Natural killer cell (primary cell): ENCODE results near the gene TRMT10B. TPM values are rescaled to one million over a fixed set of nuclear protein-coding genes. Genes with fewer than 3 reads are reported as not detected.

Experiments
- ATAC-seq, 3 donors: fragments of 150-1000 bp in 2 of 3; fragments of 200-7000 bp in 1 of 3; cut with Tn5 transposase; 1 replicate in 1 of 3; 2 replicates in 2 of 3; pipeline ENCODE4 v1.10.0; 2021; ENCODE audit warnings: mild to moderate bottlenecking in 2 of 3, moderate library complexity in 2 of 3
- DNase-seq, 2 donors: peaks; one replicate each; pipeline versions ENCODE4 v3.0.0 to v3.0.0-alpha.2; 2013 to 2021; ENCODE audit warnings: mixed read lengths in 1 of 2
- H3K27ac ChIP-seq: one replicate; pipeline ENCODE4 v1.5.1; 2013; ENCODE audit warnings: mild to moderate bottlenecking, low read length
- H3K27me3 ChIP-seq: one replicate; pipeline ENCODE4 v1.6.1; 2013; ENCODE audit warnings: low read length; ENCODE audit not compliant: control insufficient read depth, insufficient read depth
- H3K36me3 ChIP-seq: one replicate; pipeline ENCODE4 v1.6.1; 2013; ENCODE audit warnings: low read length; ENCODE audit not compliant: control insufficient read depth, insufficient read depth
- H3K4me1 ChIP-seq: one replicate; pipeline ENCODE4 v1.6.1; 2013; ENCODE audit warnings: low read length; ENCODE audit not compliant: control insufficient read depth, insufficient read depth
- H3K4me3 ChIP-seq: one replicate; pipeline ENCODE4 v1.5.1; 2013; ENCODE audit warnings: low read length
- H3K9me3 ChIP-seq: one replicate; pipeline ENCODE4 v1.6.1; 2013; ENCODE audit warnings: low read length; ENCODE audit not compliant: control insufficient read depth, insufficient read depth
- H3K27ac Mint-ChIP-seq, 2 donors: one replicate each; pipeline ENCODE4 v1.8.0; 2022; ENCODE audit warnings: mild to moderate bottlenecking in 2 of 2, mixed read lengths in 2 of 2, moderate library complexity in 1 of 2
- H3K27me3 Mint-ChIP-seq, 2 donors: one replicate each; pipeline ENCODE4 v1.8.0; 2022; ENCODE audit warnings: low read depth in 2 of 2, mixed read lengths in 2 of 2
- H3K36me3 Mint-ChIP-seq: one replicate; pipeline ENCODE4 v1.8.0; 2022; ENCODE audit warnings: mixed read lengths
- H3K4me1 Mint-ChIP-seq, 2 donors: one replicate each; pipeline ENCODE4 v1.8.0; 2022; ENCODE audit warnings: mixed read lengths in 2 of 2
- H3K4me3 Mint-ChIP-seq: one replicate; pipeline ENCODE4 v1.8.0; 2022; ENCODE audit warnings: mild to moderate bottlenecking, moderate library complexity, mixed read lengths
- H3K9me3 Mint-ChIP-seq, 2 donors: one replicate each; pipeline ENCODE4 v1.8.0; 2022; ENCODE audit warnings: mixed read lengths in 2 of 2
- CTCF ChIP-seq: fragments of 200-600 bp; IDR thresholded peaks from one replicate; pipeline ENCODE4 v1.8.0; 2022; ENCODE audit warnings: antibody characterized with exemption
- WGBS: methylation state at CpG from one replicate; pipeline ENCODE4 v1.1.7; 2013; ENCODE audit warnings: missing lambda C conversion rate; ENCODE audit not compliant: insufficient coverage; 5-methylcytosine and 5-hydroxymethylcytosine counted together
- intact Hi-C: fragments of 100-400 bp; cut with micrococcal nuclease; formaldehyde crosslinking; loops from one replicate; pipeline ENCODE4 v1.14.2; 2022
- total RNA-seq, 4 donors: library from RNA; stranded (reverse); fragments of 120-200 nt in 1 of 4; gene quantifications; one replicate each; pipeline versions ENCODE4 v1.2.3 to v1.2.4, GENCODE V29; 2013 to 2022

TRMT10B gene
- total RNA-seq, 3 donors from 2014 or later (not counting 1 experiment from before 2014, with no cell fraction given), result 13.2 to 15.4 (median 13.3) TPM

- peaks cover 21% of the 10 kb centered on the region for H3K36me3 Mint-ChIP-seq
These were observed 24.9 kb downstream of the TRMT10B start for GRCh38 chr9:37778534-37778933.

GRCh38 chr9:37784291-37784615 is 30.6 kb downstream of the TRMT10B start:
- H3K27me3 ChIP-seq, result no peaks in the 10 kb centered on the region
- peaks cover 37% of the 10 kb centered on the region for H3K36me3 ChIP-seq
- peaks cover 21% of the 10 kb centered on the region for H3K36me3 Mint-ChIP-seq
- H3K9me3 ChIP-seq, result no peaks in the 10 kb centered on the region
- peaks cover 35 to 43% of the 10 kb centered on the region in 2 donors for H3K4me1 Mint-ChIP-seq
- WGBS, result under 1% methylated on average over 6 of the region's 6 CpGs
- ATAC-seq (peak in 1 of 3 donors; percentile 15), DNase-seq (no peak)
- H3K27me3 Mint-ChIP-seq, result peaks cover 0 to 2% of the 10 kb centered on the region in 2 donors
- no peaks in the 10 kb centered on the region for H3K9me3 Mint-ChIP-seq
- peak overlapping the region; percentile 94 for H3K4me3 ChIP-seq
- H3K4me1 ChIP-seq, result peaks cover 11% of the 10 kb centered on the region
- peak overlapping the region; percentile 96 to 99 for H3K27ac Mint-ChIP-seq
- intact Hi-C loops, result no loop called here
- peak overlapping the region; percentile 79 for H3K27ac ChIP-seq
- no peak for TF ChIP-seq CTCF
- H3K4me3 Mint-ChIP-seq, result peak overlapping the region; percentile 98

More at GRCh38 chr9:37778534-37778933, 24.9 kb downstream of the TRMT10B start:
- Mint-ChIP-seq H3K27ac (no peak overlapping the region), H3K4me3 (no peak overlapping the region), H3K9me3 (no peaks in the 10 kb centered on the region), H3K27me3 (no peaks in the 10 kb centered on the region), H3K4me1 (peaks cover 27 to 28% of the 10 kb centered on the region in 2 donors)
- ATAC-seq (no peak), DNase-seq (no peak)
- TF ChIP-seq CTCF, result no peak
- Histone ChIP-seq H3K27ac (no peak overlapping the region), H3K27me3 (no peaks in the 10 kb centered on the region), H3K36me3 (peaks cover 64% of the 10 kb centered on the region), H3K9me3 (no peaks in the 10 kb centered on the region), H3K4me1 (no peaks in the 10 kb centered on the region), H3K4me3 (no peak overlapping the region)
- WGBS, result 80% methylated on average over 1 of the region's 2 CpGs
- intact Hi-C loops, result no loop called here

GRCh38 chr9:37784616-37785483 is 31.2 kb downstream of the TRMT10B start, which contains the start of gene EXOSC3:
TSS of gene EXOSC3 (minus strand) at chr9:37785064. CDS start at chr9:37785044, 20 bp downstream.
- ATAC-seq (peak; percentile 89 to 92 (median 92)), DNase-seq (peak; percentile 81 to 92)
- Mint-ChIP-seq H3K4me3 (peak within 1 kb of the TSS; percentile 98), H3K27ac (peak within 1 kb of the TSS; percentile 96 to 99), H3K9me3 (no peaks in the 10 kb centered on the region), H3K27me3 (peaks cover 0 to 2% of the 10 kb centered on the region in 2 donors), H3K4me1 (peaks cover 35 to 40% of the 10 kb centered on the region in 2 donors), H3K36me3 (peaks cover 21% of the 10 kb centered on the region)
- intact Hi-C loops, result loop anchor here (1.0 kb wide), 1 partner anchor 15 kb away; the partner anchor contains the start of gene DCAF10
- WGBS, result under 1% methylated on average over 73 of the region's 73 CpGs
- Histone ChIP-seq H3K36me3 (peaks cover 31% of the 10 kb centered on the region), H3K27me3 (no peaks in the 10 kb centered on the region), H3K4me1 (peaks cover 11% of the 10 kb centered on the region), H3K27ac (peak within 1 kb of the TSS; percentile 79), H3K4me3 (peak within 1 kb of the TSS; percentile 94), H3K9me3 (no peaks in the 10 kb centered on the region)
- TF ChIP-seq CTCF, result no peak
